Uterus (tissue), 4 donors: ENCODE results near the gene RPS15. TPM values are rescaled to one million over a fixed set of nuclear protein-coding genes. Genes with fewer than 3 reads are reported as not detected.

Experiments
- DNase-seq, 2 donors: peaks; one replicate each; pipeline ENCODE4 v3.0.0-alpha.2; 2019 to 2020
- H3K27ac ChIP-seq, 2 donors: fragments of 200-600 bp; sonication (generic); 1 replicate in 1 of 2; 2 replicates in 1 of 2; pipeline ENCODE4 v1.5.1; 2016 to 2018
- H3K27me3 ChIP-seq, 2 donors: fragments of 200-600 bp; sonication (generic); one replicate each; pipeline ENCODE4 v1.5.1; 2018 to 2019; ENCODE audit warnings: control low read depth in 1 of 2
- H3K36me3 ChIP-seq, 2 donors: fragments of 200-600 bp; sonication (generic); one replicate each; pipeline ENCODE4 v1.5.1; 2019; ENCODE audit warnings: control low read depth in 1 of 2
- H3K4me1 ChIP-seq, 2 donors: fragments of 200-600 bp; sonication (generic); one replicate each; pipeline ENCODE4 v1.5.1; 2018 to 2019; ENCODE audit warnings: control low read depth in 1 of 2
- H3K4me3 ChIP-seq, 2 donors: fragments of 200-600 bp; sonication (generic); 1 replicate in 1 of 2; 2 replicates in 1 of 2; pipeline ENCODE4 v1.5.1; 2018 to 2019; ENCODE audit warnings: mild to moderate bottlenecking in 1 of 2
- H3K9me3 ChIP-seq, 2 donors: fragments of 200-600 bp; sonication (generic); one replicate each; pipeline ENCODE4 v1.5.1; 2019; ENCODE audit warnings: control low read depth in 1 of 2
- CTCF ChIP-seq, 4 experiments: fragments of 200-600 bp in 2 of 4; fragments of 450-650 bp in 2 of 4; sonication (generic) in 2 of 4; IDR thresholded peaks; one replicate each; pipeline ENCODE4 v1.5.1; 2016 to 2019; ENCODE audit warnings: antibody characterized with exemption in 4 of 4, mild to moderate bottlenecking in 2 of 4, moderate library complexity in 1 of 4
- POLR2A ChIP-seq, 2 donors: fragments of 450-650 bp; IDR thresholded peaks; one replicate each; pipeline ENCODE4 v1.6.1; 2016; ENCODE audit warnings: antibody characterized with exemption in 2 of 2, mild to moderate bottlenecking in 1 of 2, moderate library complexity in 1 of 2
- intact Hi-C: fragments of 100-400 bp; cut with DNase I; formaldehyde crosslinking; loops from one replicate; pipeline ENCODE4 v1.15.1; 2023; ENCODE audit warnings: low total_unique reads
- total RNA-seq, 4 donors: library from RNA; depleted of rRNA in 3 of 4; stranded (reverse); fragments of >200 nt in 3 of 4; gene quantifications; one replicate each; pipeline versions ENCODE4 v1.1.0 to v1.2.4, GENCODE V29; 2014 to 2023
- donor health status: DM: yes; HTN: yes; CAD: no.

RPS15 gene
- total RNA-seq, 4 donors from 2014 or later, result 648 to 5,728 (median 1,854) TPM

- Histone ChIP-seq H3K9me3 (no peaks in the 10 kb centered on the region), H3K27ac (no peak overlapping the region), H3K36me3 (no peaks in the 10 kb centered on the region), H3K4me1 (no peaks in the 10 kb centered on the region), H3K4me3 (no peak overlapping the region), H3K27me3 (peaks cover 17 to 19% of the 10 kb centered on the region in 2 donors)
- DNase-seq, result no peak
- TF ChIP-seq POLR2A (IDR thresholded peaks at IDR 0.05) (no peak), CTCF (IDR thresholded peaks at IDR 0.05) (no peak)
- intact Hi-C loops, result no loop called here
Observed at GRCh38 chr19:1459479-1459878, 21.3 kb downstream of the RPS15 start.

DNA sequence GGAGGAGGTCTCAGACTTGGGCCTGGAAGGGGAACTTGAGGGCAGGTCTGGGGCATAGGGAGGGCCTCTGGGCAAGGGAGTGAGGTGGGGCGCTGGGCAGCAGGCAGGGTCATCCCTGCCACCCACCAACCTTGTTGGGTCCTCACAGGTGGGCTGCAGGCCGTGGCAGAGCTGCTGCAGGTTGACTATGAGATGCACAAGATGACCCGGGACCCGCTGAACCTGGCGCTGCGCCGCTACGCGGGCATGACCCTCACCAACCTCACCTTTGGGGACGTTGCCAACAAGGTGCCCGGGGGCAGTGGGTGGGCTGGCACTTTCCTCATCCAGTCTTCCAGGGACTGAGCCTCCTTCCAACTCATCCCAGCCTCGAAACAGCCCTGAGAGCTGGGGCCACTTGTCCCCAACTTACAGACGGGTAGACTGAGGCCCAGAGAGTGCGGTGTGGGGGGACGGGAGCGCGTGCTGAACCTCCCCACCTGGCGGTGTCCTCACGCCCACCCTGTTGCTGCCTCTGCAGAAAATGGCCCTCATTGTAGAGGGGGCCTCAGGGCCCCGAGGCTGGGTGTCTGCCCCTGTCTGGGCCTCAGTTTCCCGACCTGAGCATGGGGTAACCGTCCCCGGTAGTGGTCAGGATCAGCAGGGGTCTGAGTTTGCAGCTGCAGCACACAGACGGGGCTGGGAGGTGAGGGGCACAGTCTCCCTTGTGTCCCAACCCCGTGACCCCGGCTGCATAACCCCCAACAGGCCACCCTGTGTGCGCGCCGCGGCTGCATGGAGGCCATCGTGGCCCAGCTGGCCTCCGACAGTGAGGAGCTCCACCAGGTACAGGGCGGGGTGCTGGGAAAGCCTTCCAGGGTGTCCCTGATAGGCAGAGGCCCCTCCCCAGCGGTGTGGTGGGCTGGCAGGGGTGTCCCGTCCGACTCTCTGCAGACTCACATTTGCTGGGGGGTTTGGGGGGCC lies 22.1 kb downstream of the RPS15 start:
- TF ChIP-seq CTCF (IDR thresholded peaks at IDR 0.05) (no peak), POLR2A (IDR thresholded peaks at IDR 0.05) (no peak)
- no peak for DNase-seq
- no peaks in the 10 kb centered on the region for H3K36me3 ChIP-seq
- no peaks in the 10 kb centered on the region for H3K9me3 ChIP-seq
- intact Hi-C loops, result no loop called here
- no peak overlapping the region for H3K4me3 ChIP-seq
- H3K27ac ChIP-seq, result no peak overlapping the region
- H3K4me1 ChIP-seq, result no peaks in the 10 kb centered on the region
- peaks cover 9 to 14% of the 10 kb centered on the region in 2 donors for H3K27me3 ChIP-seq

- intact Hi-C loops, result no loop called here
- Histone ChIP-seq H3K4me1 (peaks cover 0 to 8% of the 10 kb centered on the region in 2 donors), H3K36me3 (no peaks in the 10 kb centered on the region), H3K4me3 (no peak overlapping the region), H3K27me3 (peaks cover 2 to 8% of the 10 kb centered on the region in 2 donors), H3K27ac (no peak overlapping the region), H3K9me3 (no peaks in the 10 kb centered on the region)
- TF ChIP-seq CTCF (IDR thresholded peaks at IDR 0.05) (no peak), POLR2A (IDR thresholded peaks at IDR 0.05) (no peak)
- no peak for DNase-seq
Observed at GRCh38 chr19:1461862-1462261, 23.7 kb downstream of the RPS15 start.

- H3K36me3 ChIP-seq, result no peaks in the 10 kb centered on the region
- DNase-seq, result no peak
- peaks cover 8 to 42% of the 10 kb centered on the region in 2 donors for H3K4me1 ChIP-seq
- TF ChIP-seq CTCF (IDR thresholded peaks at IDR 0.05) (peak in 2 of 4 experiments; percentile 8 to 25), POLR2A (IDR thresholded peaks at IDR 0.05) (no peak)
- H3K9me3 ChIP-seq, result no peaks in the 10 kb centered on the region
- intact Hi-C loops, result no loop called here
- no peak overlapping the region for H3K4me3 ChIP-seq
- H3K27me3 ChIP-seq, result peaks cover 21 to 30% of the 10 kb centered on the region in 2 donors
- no peak overlapping the region for H3K27ac ChIP-seq
Observed at GRCh38 chr19:1465191-1466016, 27.2 kb downstream of the RPS15 start.
